WTC11 (cell line): ENCODE measurements around the gene NXF2B. TPM values are rescaled to one million over a fixed set of nuclear protein-coding genes. Genes with fewer than 3 reads are reported as not detected.
"Not testable (repeated sequence)": the region's sequence is repeated elsewhere in the genome, so short reads cannot be mapped to it uniquely, and the experiment has no call there.

Experiments
- ATAC-seq: fragments of 200-7000 bp; cut with Tn5 transposase; 2 replicates; pipeline ENCODE4 v1.10.0; 2021; ENCODE audit warnings: mild to moderate bottlenecking, moderate library complexity
- Bru-seq: library from RNA; stranded (reverse); fragments of 400-500 nt; gene quantifications from one replicate; lab custom pipeline; 2021; lab: Mats Ljungman, UMichigan
- CTCF ChIA-PET: fragments of 300-600 bp; sonication (Branson Sonifier 250); formaldehyde crosslinking; loops from one replicate; lab custom pipeline; 2021; ENCODE audit warnings: antibody characterized with exemption; lab: Charles Lee
- POLR2A ChIA-PET: fragments of 350-600 bp; sonication (Branson Sonifier 250); formaldehyde crosslinking; loops from one replicate; lab custom pipeline; 2021; ENCODE audit warnings: antibody characterized with exemption; lab: Charles Lee
- DNase-seq: peaks from one replicate; pipeline ENCODE4 v3.0.0; 2021; ENCODE audit warnings: low spot score
- H3K27ac Mint-ChIP-seq: 2 replicates; pipeline ENCODE4 v1.8.0; 2021; ENCODE audit warnings: mixed read lengths
- H3K27me3 Mint-ChIP-seq: 2 replicates; pipeline ENCODE4 v1.8.0; 2021; ENCODE audit warnings: low read depth, mild to moderate bottlenecking, moderate library complexity, mixed read lengths
- H3K36me3 Mint-ChIP-seq: 2 replicates; pipeline ENCODE4 v1.8.0; 2021; ENCODE audit warnings: mixed read lengths
- H3K4me1 Mint-ChIP-seq: 2 replicates; pipeline ENCODE4 v1.8.0; 2022; ENCODE audit warnings: mixed read lengths
- H3K4me3 Mint-ChIP-seq: 2 replicates; pipeline ENCODE4 v1.8.0; 2021; ENCODE audit warnings: mild to moderate bottlenecking, moderate library complexity, mixed read lengths
- H3K9me3 Mint-ChIP-seq: 2 replicates; pipeline ENCODE4 v1.8.0; 2021; ENCODE audit warnings: mixed read lengths
- CBFB ChIP-seq: sonication (generic); formaldehyde crosslinking; IDR thresholded peaks from 2 replicates; pipeline ENCODE4 v1.8.1; 2022; ENCODE audit warnings: mild to moderate bottlenecking, low read depth, missing genetic modification reagents
- CREM ChIP-seq: sonication (generic); formaldehyde crosslinking; IDR thresholded peaks from 2 replicates; pipeline ENCODE4 v1.8.1; 2022; ENCODE audit warnings: mild to moderate bottlenecking, missing genetic modification reagents, moderate library complexity
- CTCF ChIP-seq: fragments of 200-600 bp; IDR thresholded peaks from 2 replicates; pipeline ENCODE4 v1.8.0; 2022; ENCODE audit warnings: antibody characterized with exemption
- MLX ChIP-seq: sonication (generic); formaldehyde crosslinking; IDR thresholded peaks from 2 replicates; pipeline ENCODE4 v1.8.1; 2023; ENCODE audit warnings: mild to moderate bottlenecking, missing genetic modification reagents, moderate library complexity
- TEAD4 ChIP-seq: sonication (generic); formaldehyde crosslinking; IDR thresholded peaks from 2 replicates; pipeline ENCODE4 v1.8.0; 2022; ENCODE audit warnings: mild to moderate bottlenecking, missing genetic modification reagents
- ZSCAN18 ChIP-seq: fragments of 250-450 bp; sonication (Bioruptor Pico); IDR thresholded peaks from 2 replicates; pipeline ENCODE4 v2.1.2; 2022; ENCODE audit warnings: mild to moderate bottlenecking, moderate library complexity
- long read RNA-seq, 3 experiments: library from RNA in 1 of 3; library from capped mRNA in 1 of 3; library from polyadenylated mRNA in 1 of 3; unstranded in 2 of 3; stranded (forward) in 1 of 3; transcript quantifications; one replicate each; pipeline ENCODE4 v2.0.0, GENCODE V29; 2021
- total RNA-seq: library from RNA; stranded (reverse); gene quantifications from 3 replicates; pipeline ENCODE4 v1.2.3, GENCODE V29; 2021

NXF2B gene
- total RNA-seq, result 0.11 to 0.31 TPM (median 0.18 TPM) in 3 replicates
- Bru-seq, nascent RNA, result not detected
- long read RNA-seq, experiment 1, result 0 reads
- long read RNA-seq, experiment 2, result 0 reads
- long read RNA-seq, experiment 3, result 0 reads

GRCh38 chrX:102439908-102440307 lies at the start of gene NXF2B:
Gene NXF2B, minus strand, starts transcription at chrX:102440008. Its CDS starts 59,972 bp downstream, at chrX:102380036.
- POLR2A ChIA-PET, H3K4me3 Mint-ChIP-seq, H3K4me1 Mint-ChIP-seq, ATAC-seq, DNase-seq, H3K36me3 Mint-ChIP-seq, H3K27me3 Mint-ChIP-seq, H3K27ac Mint-ChIP-seq, CTCF ChIA-PET, H3K9me3 Mint-ChIP-seq: not testable (repeated sequence)

GRCh38 chrX:102478765-102479164 lies 39.0 kb upstream of the NXF2B start:
- POLR2A ChIA-PET, DNase-seq, CTCF ChIA-PET: not testable (repeated sequence)

GRCh38 chrX:102471762-102472220 lies 32.0 kb upstream of the NXF2B start, which contains the start of gene TCP11X2:
Gene TCP11X2, minus strand, starts transcription at chrX:102471812.
- H3K27me3 Mint-ChIP-seq, H3K4me3 Mint-ChIP-seq, H3K36me3 Mint-ChIP-seq, H3K4me1 Mint-ChIP-seq, H3K9me3 Mint-ChIP-seq, CTCF ChIA-PET, POLR2A ChIA-PET, H3K27ac Mint-ChIP-seq: not testable (repeated sequence)
- peak; percentile 91 for ATAC-seq
- peak; percentile 8 for DNase-seq

More at GRCh38 chrX:102478765-102479164, 39.0 kb upstream of the NXF2B start:
- H3K9me3 Mint-ChIP-seq, H3K27me3 Mint-ChIP-seq, H3K36me3 Mint-ChIP-seq, H3K4me1 Mint-ChIP-seq, H3K27ac Mint-ChIP-seq, H3K4me3 Mint-ChIP-seq: not testable (repeated sequence)
- peak; percentile 98 for ATAC-seq

- H3K9me3 Mint-ChIP-seq, ATAC-seq, H3K27ac Mint-ChIP-seq, H3K4me3 Mint-ChIP-seq, DNase-seq, H3K27me3 Mint-ChIP-seq, CTCF ChIA-PET, POLR2A ChIA-PET, H3K4me1 Mint-ChIP-seq, H3K36me3 Mint-ChIP-seq: not testable (repeated sequence)
These were observed 30.4 kb upstream of the NXF2B start for GRCh38 chrX:102470215-102470614.

- POLR2A ChIA-PET, ATAC-seq, H3K4me1 Mint-ChIP-seq, CTCF ChIA-PET, H3K4me3 Mint-ChIP-seq, H3K27ac Mint-ChIP-seq, H3K9me3 Mint-ChIP-seq, H3K36me3 Mint-ChIP-seq, DNase-seq, H3K27me3 Mint-ChIP-seq: not testable (repeated sequence)
These were observed 18.8 kb upstream of the NXF2B start for GRCh38 chrX:102458615-102459014.

- POLR2A ChIA-PET, H3K9me3 Mint-ChIP-seq, CTCF ChIA-PET, H3K36me3 Mint-ChIP-seq, H3K27me3 Mint-ChIP-seq, DNase-seq, H3K4me1 Mint-ChIP-seq, H3K27ac Mint-ChIP-seq, ATAC-seq, H3K4me3 Mint-ChIP-seq: not testable (repeated sequence)
These were observed 25.3 kb downstream of the NXF2B start for GRCh38 chrX:102414493-102414892.

- H3K36me3 Mint-ChIP-seq, result no peaks in the 10 kb centered on the region
- no peaks in the 10 kb centered on the region for H3K27me3 Mint-ChIP-seq
- H3K4me3 Mint-ChIP-seq, result no peak overlapping the region
- H3K9me3 Mint-ChIP-seq, result peaks cover 17% of the 10 kb centered on the region
- ChIA-PET CTCF (no interaction called here), POLR2A (no interaction called here)
- no peaks in the 10 kb centered on the region for H3K4me1 Mint-ChIP-seq
- DNase-seq (peak; percentile 70), ATAC-seq (peak; percentile 64)
- no peak overlapping the region for H3K27ac Mint-ChIP-seq
- TF ChIP-seq CREM (CRISPR knock-in tag) (no peak), CTCF (peak; percentile 47), ZSCAN18 (CRISPR knock-in tag) (no peak), MLX (no peak), CBFB (CRISPR knock-in tag) (no peak), TEAD4 (CRISPR knock-in tag) (no peak)
These were observed 93.9 kb downstream of the NXF2B start for GRCh38 chrX:102345916-102346315.
